Liver (tissue), 3 donors: ENCODE results near the gene PDE3B.

Experiments
- CTCF ChIP-seq: fragments of 150-350 bp; IDR thresholded peaks from 2 replicates; pipeline ENCODE4 v1.5.1; 2017; ENCODE audit warnings: improper control_type of control experiment, low read depth, low read length; ENCODE audit not compliant: missing input control
- GABPA ChIP-seq, 2 donors: IDR thresholded peaks in 1 of 2; conservative IDR thresholded peaks in 1 of 2; 2 replicates each; pipeline ENCODE4 v1.6.1; 2016; ENCODE audit warnings: antibody characterized with exemption in 2 of 2, mild to moderate bottlenecking in 1 of 2, moderate library complexity in 1 of 2
- donor health status: healthy.
- donor health status: healthy.

GRCh38 chr11:14645015-14645912, 1.7 kb downstream of the PDE3B start:
- TF ChIP-seq GABPA (IDR thresholded peaks at IDR 0.05 in 1 of 2, conservative IDR thresholded peaks at IDR 0.05 in 1 of 2), result no peak
- no peak for TF ChIP-seq CTCF
